Fibroblast of mammary gland (primary cell): ENCODE results near the gene KLRD1.
"Not testable (repeated sequence)": the region's sequence is repeated elsewhere in the genome, so short reads cannot be mapped to it uniquely, and the experiment has no call there.

Source experiments
- DNase-seq: peaks from one replicate; pipeline ENCODE4 v3.0.0-alpha.2; 2010; ENCODE audit warnings: low read depth
- H3K4me3 ChIP-seq: 2 replicates; pipeline ENCODE4 v1.5.1; 2011; ENCODE audit warnings: low read depth, mild to moderate bottlenecking, low read length, moderate library complexity; ENCODE audit not compliant: control insufficient read depth
- TF ChIP-seq, protein P1 (sequence below): conservative IDR thresholded peaks from 2 replicates; pipeline ENCODE4 v1.5.1; 2011; ENCODE audit warnings: low read depth, low read length, inconsistent platforms; ENCODE audit not compliant: control insufficient read depth, insufficient read depth

KLRD1 gene

DNA sequence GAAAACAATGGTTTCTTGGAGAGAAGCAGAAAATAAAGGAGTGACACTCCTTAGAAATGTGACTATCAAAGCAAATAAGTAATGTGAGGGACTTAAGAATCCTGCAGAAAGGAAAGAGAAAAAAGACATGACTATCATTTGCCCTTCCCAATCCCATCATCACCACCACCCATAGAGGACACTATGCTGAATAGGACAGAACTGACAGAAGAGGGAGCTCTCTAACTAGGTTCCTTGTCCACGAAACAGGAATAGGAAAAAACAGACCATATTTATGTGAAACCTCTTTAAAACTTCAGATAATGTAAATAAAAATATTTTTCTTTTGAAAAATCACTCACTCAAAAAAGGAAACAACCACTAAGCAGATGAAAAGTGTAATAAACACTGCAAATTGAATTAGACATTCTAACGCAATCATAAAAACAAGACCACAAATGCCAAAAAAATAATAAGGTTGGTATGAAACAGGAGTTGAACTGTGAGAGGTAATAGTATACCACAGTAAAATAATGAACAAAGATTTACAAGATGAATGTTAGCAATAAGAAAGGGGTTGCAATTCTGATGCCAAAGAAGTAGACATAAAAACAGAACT, 24.1 kb downstream of the KLRD1 start:
- TF ChIP-seq, protein P1, sequence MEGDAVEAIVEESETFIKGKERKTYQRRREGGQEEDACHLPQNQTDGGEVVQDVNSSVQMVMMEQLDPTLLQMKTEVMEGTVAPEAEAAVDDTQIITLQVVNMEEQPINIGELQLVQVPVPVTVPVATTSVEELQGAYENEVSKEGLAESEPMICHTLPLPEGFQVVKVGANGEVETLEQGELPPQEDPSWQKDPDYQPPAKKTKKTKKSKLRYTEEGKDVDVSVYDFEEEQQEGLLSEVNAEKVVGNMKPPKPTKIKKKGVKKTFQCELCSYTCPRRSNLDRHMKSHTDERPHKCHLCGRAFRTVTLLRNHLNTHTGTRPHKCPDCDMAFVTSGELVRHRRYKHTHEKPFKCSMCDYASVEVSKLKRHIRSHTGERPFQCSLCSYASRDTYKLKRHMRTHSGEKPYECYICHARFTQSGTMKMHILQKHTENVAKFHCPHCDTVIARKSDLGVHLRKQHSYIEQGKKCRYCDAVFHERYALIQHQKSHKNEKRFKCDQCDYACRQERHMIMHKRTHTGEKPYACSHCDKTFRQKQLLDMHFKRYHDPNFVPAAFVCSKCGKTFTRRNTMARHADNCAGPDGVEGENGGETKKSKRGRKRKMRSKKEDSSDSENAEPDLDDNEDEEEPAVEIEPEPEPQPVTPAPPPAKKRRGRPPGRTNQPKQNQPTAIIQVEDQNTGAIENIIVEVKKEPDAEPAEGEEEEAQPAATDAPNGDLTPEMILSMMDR, result peak; percentile 83
- no peak overlapping the region for H3K4me3 ChIP-seq
- peak; percentile 67 for DNase-seq

DNA sequence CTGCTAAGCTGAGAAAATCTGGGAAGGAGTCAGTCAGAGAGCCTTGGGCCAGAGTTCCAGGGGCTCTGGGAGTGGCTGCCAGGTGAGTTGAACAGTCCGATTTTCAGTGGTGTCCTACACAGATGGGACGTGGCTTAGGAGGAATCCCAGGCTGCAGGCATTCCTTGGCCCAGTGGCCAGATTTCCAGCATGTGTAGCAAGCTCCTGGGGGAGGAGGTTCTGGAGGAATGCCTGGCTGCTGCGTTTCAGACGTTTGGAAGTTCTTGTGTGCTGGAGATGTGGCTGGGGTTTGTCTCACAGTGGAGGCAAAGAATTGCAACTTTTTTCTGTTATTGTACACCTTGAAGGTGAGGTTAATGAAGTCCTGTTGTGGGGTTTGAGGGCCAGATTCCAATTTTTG, 28.5 kb downstream of the KLRD1 start:
- not testable (repeated sequence) for DNase-seq, H3K4me3 ChIP-seq

DNA sequence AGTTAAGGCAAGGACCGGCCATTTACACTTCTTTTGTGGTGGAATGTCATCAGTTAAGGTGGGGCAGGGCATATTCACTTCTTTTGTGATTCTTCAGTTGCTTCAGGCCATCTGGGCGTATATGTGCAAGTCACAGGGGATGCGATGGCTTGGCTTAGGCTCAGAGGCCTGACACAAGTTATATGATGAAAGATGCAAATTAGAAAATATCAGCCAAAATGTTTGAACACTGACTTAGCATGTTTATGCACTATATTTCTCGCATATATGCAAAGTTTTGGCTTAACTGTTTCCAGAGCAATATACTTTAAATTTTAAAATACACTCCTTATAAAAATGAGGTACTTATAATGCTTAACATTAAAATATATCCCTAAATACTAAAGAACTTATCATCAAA, 30.8 kb downstream of the KLRD1 start:
- not testable (repeated sequence) for DNase-seq, H3K4me3 ChIP-seq

DNA sequence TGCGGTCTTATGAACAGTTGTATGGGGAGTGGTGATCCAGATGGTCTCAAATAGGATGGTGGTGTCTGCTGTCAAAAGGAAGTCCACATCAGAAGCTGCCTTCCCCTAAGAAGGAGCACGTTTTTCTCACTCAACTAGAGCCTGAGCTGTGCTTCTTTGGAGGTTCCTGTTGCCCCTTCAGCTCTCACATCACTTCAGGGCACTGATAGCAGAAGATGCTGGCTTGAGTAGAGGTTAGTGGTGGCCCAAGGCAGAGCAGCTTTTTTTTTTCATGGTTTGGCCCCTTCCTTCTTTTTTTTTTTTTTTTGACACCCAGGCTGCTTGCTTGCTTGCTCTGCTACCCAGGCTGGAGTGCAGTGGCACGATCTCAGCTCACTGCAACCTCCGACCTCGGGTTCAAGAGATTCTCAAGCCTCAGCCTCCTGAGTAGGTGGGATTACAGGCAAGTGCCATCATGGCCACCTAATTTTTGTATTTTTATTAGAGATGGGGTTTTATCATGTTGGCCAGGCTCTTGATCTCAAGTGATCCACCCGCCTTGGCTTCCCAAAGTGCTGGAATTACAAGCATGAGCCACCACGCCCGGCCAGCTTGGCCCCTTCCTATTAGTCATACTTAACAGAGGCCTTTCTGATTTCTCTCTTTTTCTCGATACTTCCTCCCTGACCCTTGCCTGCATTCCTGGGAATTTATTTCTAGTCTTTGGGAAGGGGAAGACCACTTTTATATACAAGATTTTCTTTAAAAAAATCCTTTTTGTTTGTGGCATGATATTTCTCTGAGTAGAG, 31.6 kb downstream of the KLRD1 start:
- no peak overlapping the region for H3K4me3 ChIP-seq
- DNase-seq, result peak; percentile 18
- TF ChIP-seq, protein P1, result no peak

DNA sequence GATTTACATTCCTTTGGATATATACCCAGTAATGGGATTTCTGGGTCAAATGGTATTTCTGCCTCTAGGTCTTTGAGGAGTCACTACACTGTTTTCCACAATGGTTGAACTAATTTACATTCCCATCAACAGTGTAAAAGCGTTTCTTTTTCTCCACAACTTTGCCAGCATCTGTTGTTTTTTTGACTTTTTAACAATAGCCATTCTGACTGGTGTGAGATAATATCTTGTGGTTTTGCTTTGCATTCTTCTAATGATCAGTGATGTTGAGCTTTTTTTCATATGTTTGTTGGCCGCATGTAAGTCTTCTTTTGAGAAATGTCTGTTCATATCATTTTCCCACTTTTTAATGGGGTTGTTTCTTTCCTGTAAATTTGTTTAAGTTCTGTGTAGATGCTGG, 33.3 kb downstream of the KLRD1 start:
- DNase-seq, H3K4me3 ChIP-seq: not testable (repeated sequence)

DNA sequence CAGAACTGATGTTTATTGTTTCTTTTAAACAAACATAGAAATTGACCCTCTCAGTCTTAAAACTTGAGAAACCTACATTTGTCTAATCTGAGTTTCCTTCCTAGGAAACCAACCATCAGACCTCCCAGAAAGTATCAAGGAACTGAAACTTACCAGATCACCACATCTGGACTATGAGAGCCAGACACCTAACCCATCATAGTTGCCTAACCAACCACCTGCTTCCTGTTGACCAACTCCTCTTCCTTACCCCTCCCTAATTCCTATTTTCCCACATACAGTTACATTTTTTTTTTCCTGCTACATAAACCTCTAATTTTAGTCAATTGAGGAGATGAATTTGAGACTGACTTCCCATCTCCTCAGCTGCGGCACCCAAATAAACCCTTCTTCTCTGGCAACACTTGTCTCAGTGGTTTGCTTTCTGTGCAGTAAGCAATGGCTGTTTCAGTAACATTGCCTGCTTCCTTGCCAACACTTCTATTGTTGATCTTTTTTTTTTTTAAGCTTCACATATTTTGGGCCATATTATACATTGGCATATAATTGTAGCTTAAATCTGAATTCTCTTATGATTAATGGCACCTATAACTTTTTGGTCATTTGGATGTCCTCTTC, 34.3 kb downstream of the KLRD1 start:
- no peak overlapping the region for H3K4me3 ChIP-seq
- DNase-seq, result peak; percentile 19
- TF ChIP-seq, protein P1, result no peak

DNA sequence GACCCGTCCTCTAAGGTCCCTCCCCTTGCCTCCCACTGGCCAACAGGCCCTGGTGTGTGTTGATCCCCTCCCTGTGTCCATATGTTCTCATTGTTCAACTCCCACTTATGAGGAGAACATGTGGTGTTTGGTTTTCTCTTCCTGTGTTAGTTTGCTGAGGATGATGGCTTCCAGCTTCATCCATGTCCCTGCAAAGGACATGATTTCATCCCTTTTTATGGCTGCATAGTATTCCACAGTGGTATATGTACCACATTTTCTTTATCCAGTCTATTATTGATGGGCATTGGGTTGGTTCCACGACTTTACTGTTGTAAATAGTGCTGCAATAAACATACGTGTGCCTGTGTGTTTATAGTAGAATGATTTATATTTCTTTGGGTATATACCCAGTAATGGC, 43.8 kb downstream of the KLRD1 start:
- DNase-seq, H3K4me3 ChIP-seq: not testable (repeated sequence)

DNA sequence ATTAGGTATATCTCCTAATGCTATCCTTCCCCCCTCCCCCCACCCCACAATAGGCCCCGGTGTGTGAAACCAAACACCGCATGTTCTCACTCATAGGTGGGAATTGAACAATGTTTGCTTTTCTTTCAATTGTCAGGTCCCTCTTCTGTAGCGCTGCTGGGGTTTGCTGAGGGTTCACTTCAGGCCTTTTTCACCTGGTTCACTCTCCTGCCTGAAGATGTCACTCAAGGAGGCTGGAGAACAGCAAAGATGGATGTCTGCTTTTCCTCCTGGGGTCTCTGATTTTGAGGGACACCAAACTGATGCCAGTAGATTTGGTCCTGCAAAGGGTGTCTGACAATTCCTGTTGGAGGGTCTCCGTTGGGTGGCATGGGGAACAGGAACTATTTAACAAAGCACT, 46.4 kb downstream of the KLRD1 start:
- no peak for DNase-seq
- TF ChIP-seq, protein P1, result no peak
- H3K4me3 ChIP-seq, result no peak overlapping the region

DNA sequence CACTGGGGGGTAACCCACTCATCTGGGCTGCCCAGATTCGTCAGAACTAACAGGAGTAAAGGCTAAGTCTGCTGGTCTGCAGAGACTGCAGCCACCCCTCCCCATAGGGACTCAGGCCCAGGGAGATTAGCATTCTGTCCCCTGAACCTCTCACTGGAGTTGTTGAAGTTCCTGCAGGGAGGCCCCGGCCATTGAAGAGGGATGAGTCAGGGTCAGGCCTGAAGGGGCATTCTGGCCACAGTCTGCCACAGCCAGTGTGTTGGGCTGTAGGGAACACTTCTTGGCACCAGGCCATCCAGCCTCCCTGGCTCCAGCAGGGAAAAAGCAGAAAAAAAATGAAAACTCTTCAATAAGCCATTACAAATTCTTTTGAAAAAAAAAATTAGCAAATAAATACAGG, 46.8 kb downstream of the KLRD1 start:
- TF ChIP-seq, protein P1, result no peak
- H3K4me3 ChIP-seq, result no peak overlapping the region
- peak; percentile 31 for DNase-seq
